Cardiac fibroblast (primary cell): ENCODE data around the gene KCNAB1.

Experiments used
- DNase-seq, 2 donors: peaks; one replicate each; pipeline versions ENCODE4 v3.0.0 to v3.0.0-alpha.2; 2010; ENCODE audit warnings: low read depth in 2 of 2
- H3K4me3 ChIP-seq, 2 donors: replicated peaks in 1 of 2; 1 replicate in 1 of 2; 2 replicates in 1 of 2; pipeline ENCODE4 v1.5.1; 2011; ENCODE audit warnings: low read depth in 2 of 2, low read length in 2 of 2, mild to moderate bottlenecking in 2 of 2, moderate library complexity in 1 of 2
- TF ChIP-seq, protein P1 (sequence below): IDR thresholded peaks from one replicate; pipeline ENCODE4 v1.5.1; 2011; ENCODE audit warnings: low read depth, mild to moderate bottlenecking, low read length, inconsistent platforms

The KCNAB1 gene

GRCh38 chr3:156586905-156587759 is 466.8 kb downstream of the KCNAB1 start:
- TF ChIP-seq, protein P1, sequence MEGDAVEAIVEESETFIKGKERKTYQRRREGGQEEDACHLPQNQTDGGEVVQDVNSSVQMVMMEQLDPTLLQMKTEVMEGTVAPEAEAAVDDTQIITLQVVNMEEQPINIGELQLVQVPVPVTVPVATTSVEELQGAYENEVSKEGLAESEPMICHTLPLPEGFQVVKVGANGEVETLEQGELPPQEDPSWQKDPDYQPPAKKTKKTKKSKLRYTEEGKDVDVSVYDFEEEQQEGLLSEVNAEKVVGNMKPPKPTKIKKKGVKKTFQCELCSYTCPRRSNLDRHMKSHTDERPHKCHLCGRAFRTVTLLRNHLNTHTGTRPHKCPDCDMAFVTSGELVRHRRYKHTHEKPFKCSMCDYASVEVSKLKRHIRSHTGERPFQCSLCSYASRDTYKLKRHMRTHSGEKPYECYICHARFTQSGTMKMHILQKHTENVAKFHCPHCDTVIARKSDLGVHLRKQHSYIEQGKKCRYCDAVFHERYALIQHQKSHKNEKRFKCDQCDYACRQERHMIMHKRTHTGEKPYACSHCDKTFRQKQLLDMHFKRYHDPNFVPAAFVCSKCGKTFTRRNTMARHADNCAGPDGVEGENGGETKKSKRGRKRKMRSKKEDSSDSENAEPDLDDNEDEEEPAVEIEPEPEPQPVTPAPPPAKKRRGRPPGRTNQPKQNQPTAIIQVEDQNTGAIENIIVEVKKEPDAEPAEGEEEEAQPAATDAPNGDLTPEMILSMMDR, result no peak
- peak in 1 of 2 donors; percentile 18 for DNase-seq
- no peak overlapping the region for H3K4me3 ChIP-seq

DNA sequence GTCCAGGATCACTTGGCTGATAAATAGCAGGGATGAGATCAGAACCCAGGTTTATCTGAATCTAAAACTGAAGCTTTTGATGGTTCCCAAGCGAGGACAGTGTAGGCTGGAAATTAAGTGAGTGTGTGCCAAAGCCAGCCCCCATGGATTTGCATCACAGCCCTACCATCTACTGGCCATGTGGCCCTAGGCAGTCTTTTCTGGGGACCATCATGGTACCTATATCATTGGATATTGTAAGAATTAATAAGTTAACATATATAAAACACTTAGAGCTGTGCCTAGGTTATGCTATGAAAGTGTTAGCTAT is 467.3 kb downstream of the KCNAB1 start:
- no peak for DNase-seq
- H3K4me3 ChIP-seq, result no peak overlapping the region
- TF ChIP-seq, protein P1, result no peak
